Measurements from ENCODE around the gene RNF34.
"Not testable (repeated sequence)": the region's sequence is repeated elsewhere in the genome, so short reads cannot be mapped to it uniquely, and the experiment has no call there.

RNF34 gene

GRCh38 chr12:121399391-121400331, at the start of gene RNF34:
TSS of gene RNF34 (plus strand) at chr12:121400118. CDS start at chr12:121400213, 95 bp downstream.
- peak; percentile 96 for DNase-seq (ENCODE audit: low read depth)

GRCh38 chr12:121351820-121352681, 47.9 kb upstream of the RNF34 start, which contains the start of gene ANAPC5:
TSS of gene ANAPC5 (minus strand) at chr12:121352411. CDS start at chr12:121352340, 71 bp downstream.
- DNase-seq (ENCODE audit: low read depth), result peak; percentile 98

- no peak for DNase-seq (ENCODE audit: low read depth)
Measured at GRCh38 chr12:121352682-121353018, 47.3 kb upstream of the RNF34 start.

- no peak for DNase-seq (ENCODE audit: low read depth)
Measured at GRCh38 chr12:121355818-121356217, 44.1 kb upstream of the RNF34 start.

GRCh38 chr12:121356657-121357056, 43.3 kb upstream of the RNF34 start:
- DNase-seq (ENCODE audit: low read depth), result no peak

- DNase-seq (ENCODE audit: low read depth), result no peak
Measured at GRCh38 chr12:121357331-121357730, 42.6 kb upstream of the RNF34 start.

GRCh38 chr12:121358073-121358472, 41.8 kb upstream of the RNF34 start:
- no peak for DNase-seq (ENCODE audit: low read depth)

GRCh38 chr12:121364683-121365121, 35.2 kb upstream of the RNF34 start:
- no peak for DNase-seq (ENCODE audit: low read depth)

- no peak for DNase-seq (ENCODE audit: low read depth)
Measured at GRCh38 chr12:121365416-121366062, 34.4 kb upstream of the RNF34 start.

GRCh38 chr12:121366063-121366459, 33.9 kb upstream of the RNF34 start:
- DNase-seq (ENCODE audit: low read depth), result no peak

- DNase-seq (ENCODE audit: low read depth), result no peak
Measured at GRCh38 chr12:121371404-121371803, 28.5 kb upstream of the RNF34 start.

GRCh38 chr12:121373755-121374154, 26.2 kb upstream of the RNF34 start:
- no peak for DNase-seq (ENCODE audit: low read depth)

- not testable (repeated sequence) for DNase-seq (ENCODE audit: low read depth)
Measured at GRCh38 chr12:121374336-121374735, 25.6 kb upstream of the RNF34 start.

GRCh38 chr12:121374945-121375584, 24.9 kb upstream of the RNF34 start:
- not testable (repeated sequence) for DNase-seq (ENCODE audit: low read depth)

- DNase-seq (ENCODE audit: low read depth), result no peak
Measured at GRCh38 chr12:121376754-121377697, 22.9 kb upstream of the RNF34 start.

- DNase-seq (ENCODE audit: low read depth), result no peak
Measured at GRCh38 chr12:121378736-121379135, 21.2 kb upstream of the RNF34 start.

- no peak for DNase-seq (ENCODE audit: low read depth)
Measured at GRCh38 chr12:121379945-121380344, 20.0 kb upstream of the RNF34 start.

- no peak for DNase-seq (ENCODE audit: low read depth)
Measured at GRCh38 chr12:121383601-121384021, 16.3 kb upstream of the RNF34 start.

GRCh38 chr12:121384891-121385290, 15.0 kb upstream of the RNF34 start:
- not testable (repeated sequence) for DNase-seq (ENCODE audit: low read depth)

GRCh38 chr12:121388421-121388981, 11.4 kb upstream of the RNF34 start:
- no peak for DNase-seq (ENCODE audit: low read depth)
